NCI-H69 (cell line): ENCODE results near the gene CCNJL.
A peak's percentile ranks its signal among the peaks of the same experiment; 100 is the strongest.

Experiments
- DNase-seq: peaks from one replicate; lab custom pipeline; 2025; lab: John Stamatoyannopoulos, UW

The CCNJL gene

DNA sequence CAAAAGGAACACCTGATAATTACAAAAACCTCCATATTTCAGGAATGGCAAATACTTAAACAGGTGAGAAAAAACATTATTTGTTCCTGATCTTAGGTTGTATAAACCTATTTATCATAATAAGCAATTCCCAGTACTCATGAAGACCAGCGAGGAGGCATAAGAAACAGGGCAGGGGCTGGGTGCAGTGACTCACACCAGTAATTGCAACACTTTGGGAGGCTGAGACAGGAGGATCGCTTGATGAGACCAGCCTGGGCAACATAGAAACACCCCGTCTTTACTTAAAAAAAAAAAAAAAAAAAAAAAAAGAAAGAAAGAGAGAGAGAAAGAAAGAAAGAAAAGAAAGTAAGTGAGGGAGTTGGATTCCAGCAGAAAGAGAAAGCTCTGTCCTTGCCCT, 21.6 kb downstream of the CCNJL start:
- no peak for DNase-seq

DNA sequence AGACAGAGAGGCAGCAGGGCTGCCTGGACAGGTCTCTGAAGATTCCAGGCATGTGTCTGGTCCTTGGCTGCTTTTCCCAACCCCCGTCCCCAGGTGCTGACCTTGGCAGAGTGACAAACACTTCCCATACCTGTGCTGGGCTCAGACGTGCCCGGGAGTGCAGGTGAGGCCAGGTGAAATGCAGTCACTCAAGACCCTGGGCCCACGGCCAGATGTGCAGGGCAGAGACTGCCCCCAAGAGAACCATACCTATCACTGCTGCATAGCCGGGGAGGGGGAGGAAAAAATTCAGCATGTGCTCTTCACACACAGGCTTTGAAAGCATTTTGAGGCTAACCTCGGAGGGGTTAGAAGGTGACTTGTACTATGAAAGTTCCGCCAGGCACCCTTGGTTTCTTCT, 22.6 kb downstream of the CCNJL start:
- peak; percentile 60 for DNase-seq

DNA sequence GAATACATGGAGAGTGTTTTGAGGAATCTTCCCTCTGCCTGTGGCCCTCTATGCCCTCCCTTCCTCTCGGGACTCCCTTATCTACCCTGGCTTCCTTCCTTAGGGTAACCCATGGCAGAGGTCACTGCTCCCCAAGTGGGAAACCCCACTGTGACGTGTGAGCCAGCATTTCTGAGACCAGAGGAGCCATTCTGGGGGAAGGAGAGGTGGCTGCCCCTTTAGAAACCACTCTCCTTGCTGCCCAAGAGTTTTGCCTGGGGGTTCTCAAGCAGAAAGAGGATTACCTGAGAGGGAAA, 23.1 kb downstream of the CCNJL start:
- DNase-seq: no peak

DNA sequence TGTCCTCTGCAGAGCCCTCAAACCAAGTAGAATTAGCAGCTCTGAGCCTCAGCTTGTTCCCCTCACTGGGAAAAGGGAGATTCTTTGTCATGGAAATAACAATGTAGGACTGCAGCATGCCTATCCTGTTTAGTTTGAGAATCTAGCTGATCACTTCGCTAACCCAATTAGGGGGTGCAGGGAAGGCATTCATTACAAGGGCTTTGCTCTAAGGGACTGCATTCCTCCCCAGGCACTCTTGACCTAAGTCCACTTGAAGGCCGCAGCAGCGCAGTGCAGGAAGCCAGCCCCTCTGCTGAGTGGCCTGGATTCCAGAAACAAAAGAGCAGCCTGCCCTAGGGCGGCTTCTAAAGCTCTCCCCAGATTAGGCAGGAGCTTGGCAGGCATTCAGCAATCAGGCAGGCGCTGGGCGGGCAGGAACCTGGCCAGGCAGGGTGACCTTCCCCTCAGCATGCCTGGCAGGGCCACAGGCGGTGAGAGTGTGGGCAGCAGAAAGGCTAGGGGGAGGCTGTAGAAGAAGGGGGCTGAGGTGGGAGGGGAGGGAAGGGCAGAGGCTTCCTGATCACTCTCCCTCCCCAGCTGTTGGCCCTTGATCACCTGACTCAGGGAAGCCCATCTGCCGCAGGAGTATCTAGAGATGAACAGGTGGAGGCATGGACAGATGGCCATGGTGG, 24.8 kb downstream of the CCNJL start:
- peak; percentile 95 for DNase-seq

DNA sequence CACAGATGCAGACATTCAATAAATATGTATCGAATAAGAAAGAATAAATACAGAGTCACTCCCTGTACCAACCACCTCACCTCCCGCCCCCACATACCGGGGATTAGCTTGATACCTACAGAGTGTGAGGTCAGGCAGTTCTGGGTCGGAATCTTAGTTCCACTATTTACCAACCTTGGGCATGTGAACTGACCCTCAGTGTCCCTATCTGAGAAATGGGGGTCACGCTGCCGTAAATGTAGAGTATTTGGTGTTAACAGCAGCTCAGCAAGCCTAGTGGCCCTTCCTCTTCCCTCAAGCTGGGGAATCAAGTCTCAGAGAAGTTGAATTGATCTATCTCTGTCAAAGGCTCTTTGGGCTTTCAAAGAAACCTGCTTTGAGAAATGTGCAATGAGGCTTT, 25.4 kb downstream of the CCNJL start:
- DNase-seq: no peak

DNA sequence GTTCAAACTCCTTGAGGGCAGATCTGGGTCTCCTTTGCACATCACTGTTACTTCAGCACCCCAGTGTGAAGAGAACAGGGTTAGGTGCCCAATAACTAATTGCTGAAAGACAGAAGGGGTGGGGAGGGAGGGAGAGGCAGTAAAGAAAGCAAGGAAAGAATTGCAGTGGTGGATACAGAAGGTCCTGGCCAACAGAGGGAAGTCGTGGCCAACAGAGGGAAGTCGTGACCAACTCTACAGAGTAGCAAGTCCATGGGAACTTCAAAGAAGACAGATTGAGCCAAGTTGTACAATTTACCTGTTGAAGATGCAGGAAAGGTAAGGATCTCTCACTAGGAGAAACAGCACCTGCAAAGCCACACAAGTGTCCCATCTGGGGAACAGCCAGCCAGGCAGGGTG, 27.0 kb downstream of the CCNJL start:
- DNase-seq: no peak

DNA sequence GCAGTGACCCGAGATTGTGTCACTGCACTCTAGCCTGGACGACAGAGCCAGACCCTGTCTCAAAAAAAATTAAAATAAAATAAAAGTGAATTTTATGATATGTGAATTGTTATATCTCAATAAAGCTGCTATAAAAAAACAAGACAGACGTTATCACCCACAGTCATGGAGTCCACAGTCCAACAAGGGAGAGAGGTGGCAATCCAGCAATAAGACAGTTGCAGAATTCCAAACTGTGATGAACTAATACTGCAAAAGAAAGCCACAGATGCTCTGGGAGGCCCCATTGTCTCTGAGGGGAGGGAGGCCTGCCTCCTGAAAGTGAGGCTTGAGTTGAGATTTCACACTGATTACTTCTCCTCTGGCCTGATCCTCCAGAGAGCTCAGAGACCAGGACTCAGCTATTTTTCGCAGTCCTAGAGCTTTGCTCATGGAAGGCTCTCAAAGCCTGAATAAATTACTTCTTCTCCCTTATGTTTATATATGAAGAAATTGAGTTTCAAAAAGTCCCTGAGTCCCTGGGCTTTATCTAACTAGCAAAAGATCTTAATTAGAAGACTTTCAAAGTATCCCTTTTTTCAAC, 28.0 kb downstream of the CCNJL start:
- no peak for DNase-seq

DNA sequence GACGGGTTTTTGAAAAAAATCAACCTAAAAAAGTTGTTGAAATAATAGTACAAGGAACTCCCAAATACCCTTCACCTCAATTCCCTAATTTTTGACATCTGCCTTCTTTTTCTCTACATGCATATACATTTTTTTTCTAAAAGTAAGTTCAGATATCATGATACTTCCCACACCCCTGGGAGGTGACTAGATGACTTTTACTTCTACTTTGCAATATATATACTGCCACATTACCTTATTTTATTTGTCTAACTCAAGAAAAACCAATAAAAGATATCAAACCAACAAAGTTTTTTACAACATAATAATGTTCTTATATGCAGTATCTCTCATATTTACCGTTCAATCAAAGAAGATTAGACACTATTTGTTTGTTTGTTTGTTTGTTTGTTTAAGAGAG, 31.1 kb downstream of the CCNJL start:
- DNase-seq: no peak

DNA sequence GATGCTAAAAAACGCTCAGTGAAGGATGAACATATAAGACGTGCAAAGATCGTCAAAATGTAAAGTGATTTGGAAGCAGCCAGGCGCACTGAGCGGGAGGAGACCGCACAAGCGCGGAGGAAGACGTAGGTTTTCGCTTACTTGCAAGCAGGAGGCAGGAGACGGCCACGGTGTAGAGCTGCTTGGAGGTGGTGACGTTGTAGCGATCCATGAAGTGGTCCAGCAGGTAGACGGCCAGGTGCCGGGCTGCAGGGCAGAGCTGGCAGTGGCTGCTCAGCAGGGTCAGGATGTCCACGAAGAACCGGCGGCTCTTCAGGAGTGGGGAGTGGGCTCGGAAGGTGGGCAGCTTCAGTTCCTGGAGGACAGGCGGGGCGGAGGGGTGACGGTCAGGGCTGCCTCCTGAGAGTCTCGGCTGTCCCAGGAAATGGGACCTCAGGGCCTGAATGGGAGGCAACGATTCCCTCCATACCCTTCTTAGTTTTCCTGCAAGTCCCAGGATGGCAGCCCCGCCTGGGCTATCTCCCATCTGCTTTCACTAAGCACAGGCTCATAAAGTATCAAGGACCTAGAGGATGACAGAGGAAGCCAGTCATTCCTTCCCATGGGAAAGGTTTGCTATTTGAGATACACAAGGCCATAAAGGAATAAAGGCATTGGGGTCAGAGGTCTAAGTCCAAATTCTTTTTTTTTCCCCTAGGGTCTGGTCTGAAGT, 31.8 kb downstream of the CCNJL start:
- no peak for DNase-seq

DNA sequence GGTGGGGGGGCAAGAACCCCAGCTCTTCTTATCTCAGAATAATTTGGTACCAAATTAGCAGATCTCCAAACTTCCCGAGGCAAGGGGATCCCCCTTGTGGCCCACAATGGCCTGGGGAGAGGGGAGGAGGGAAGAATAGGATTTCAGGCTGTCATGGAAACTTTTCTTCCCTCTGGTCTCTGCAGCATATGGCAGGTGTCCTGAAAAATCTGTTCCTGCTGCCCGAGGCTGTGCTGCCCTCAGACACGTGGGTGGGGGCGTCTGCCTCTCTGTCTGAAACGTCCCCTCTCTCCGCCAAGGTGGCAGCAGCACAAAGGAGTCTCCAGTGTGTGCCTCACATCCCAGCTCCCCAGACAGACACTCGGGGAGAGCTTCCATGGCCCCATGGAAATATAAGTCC, 34.0 kb downstream of the CCNJL start:
- DNase-seq: peak; percentile 90

DNA sequence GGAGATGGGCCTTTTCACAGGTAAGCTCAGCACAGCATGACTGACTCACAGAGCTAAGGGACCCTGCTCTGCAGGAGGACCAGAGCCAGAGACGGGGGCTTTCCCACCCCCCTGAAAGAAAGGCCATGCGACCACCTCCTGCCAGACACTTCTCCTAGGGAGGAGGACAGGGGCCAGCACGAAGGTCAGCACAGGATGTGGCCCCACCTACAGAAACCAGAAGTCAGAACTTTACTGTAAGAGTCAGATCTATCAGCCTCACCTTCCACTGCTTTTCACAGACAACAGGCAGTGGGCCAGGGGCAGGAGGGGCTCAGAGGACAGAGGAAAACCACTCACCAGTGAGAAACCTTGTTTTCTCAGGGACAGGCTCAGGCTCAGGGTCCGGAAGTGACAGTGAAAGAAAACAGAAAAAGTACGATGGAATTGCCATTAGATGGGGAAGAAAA, 37.9 kb downstream of the CCNJL start:
- no peak for DNase-seq

DNA sequence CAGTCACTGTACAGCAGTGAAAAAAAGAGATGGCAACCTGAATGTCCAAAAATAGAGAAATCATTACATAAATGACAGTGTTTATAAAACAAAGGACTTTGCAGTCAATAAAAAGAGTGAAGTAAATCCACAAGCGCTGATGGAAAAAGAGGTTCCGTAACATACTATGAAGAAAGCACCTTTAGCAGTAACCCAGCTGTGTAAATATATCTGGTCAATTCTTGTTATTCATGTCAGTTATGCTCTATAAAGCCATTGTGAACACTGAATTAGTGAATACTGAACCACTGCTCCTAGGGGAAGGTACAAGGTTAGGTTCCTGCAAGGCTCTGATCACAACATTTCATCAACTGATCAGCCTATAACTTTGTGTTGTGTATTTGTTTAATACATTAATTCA, 39.5 kb downstream of the CCNJL start:
- DNase-seq: peak; percentile 47

DNA sequence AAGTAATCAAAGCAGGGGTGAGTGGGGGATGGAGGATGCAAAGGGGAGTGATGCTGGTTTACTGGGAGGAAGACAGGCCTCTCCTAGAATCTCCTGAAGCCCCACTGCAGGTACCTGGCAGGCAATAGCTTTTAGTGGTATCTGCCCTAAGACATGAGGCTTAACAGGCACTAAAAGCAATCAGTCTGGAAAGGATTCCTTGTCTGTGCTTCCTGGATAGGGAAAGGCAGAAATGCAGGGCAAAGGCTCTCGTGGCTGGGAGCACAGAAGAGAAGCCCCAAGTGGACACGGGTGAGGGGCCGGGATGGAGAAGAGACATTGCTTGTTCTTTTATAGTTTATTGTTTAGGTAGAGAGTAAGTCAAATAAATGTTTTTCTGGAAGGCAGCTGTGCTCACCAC, 40.1 kb downstream of the CCNJL start:
- DNase-seq: peak; percentile 15

DNA sequence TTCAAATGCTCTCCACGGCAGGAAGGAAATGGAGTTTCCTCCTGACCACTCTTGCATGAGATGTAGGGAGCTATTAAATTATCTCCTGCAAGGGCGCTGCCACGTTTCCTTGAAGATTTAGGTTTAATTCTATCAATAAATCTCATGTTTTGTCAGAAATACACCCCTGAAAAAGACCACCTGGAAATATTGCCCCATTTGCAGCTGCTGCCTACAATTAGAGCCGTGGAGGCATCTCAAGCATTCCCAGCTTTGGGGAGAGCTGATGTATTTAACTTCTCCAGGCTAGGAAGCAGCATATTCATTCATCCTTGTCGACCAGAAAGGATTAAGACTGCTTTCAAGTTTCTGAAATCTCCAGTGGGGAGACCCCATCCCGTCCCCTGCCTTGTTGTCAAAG, 40.5 kb downstream of the CCNJL start:
- no peak for DNase-seq

DNA sequence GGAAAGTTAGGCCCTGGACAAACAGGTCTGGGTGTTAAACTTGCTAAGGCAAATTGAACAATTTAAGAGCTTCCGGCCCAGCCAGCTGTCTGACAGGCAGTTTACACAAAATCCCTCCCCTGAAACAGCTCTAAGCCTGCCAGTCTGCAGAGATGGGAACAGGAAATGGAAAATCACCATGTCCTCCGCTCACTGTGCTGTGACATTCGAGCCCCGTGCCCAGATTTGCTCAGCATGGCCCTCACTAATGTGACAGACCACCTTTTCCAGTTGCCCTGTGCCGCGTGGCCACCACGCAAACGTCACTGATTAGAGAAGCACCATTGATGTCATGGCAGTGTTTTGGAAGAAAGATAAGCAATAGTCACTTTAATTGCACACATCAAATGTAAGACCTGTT, 41.0 kb downstream of the CCNJL start:
- DNase-seq: peak; percentile 74

DNA sequence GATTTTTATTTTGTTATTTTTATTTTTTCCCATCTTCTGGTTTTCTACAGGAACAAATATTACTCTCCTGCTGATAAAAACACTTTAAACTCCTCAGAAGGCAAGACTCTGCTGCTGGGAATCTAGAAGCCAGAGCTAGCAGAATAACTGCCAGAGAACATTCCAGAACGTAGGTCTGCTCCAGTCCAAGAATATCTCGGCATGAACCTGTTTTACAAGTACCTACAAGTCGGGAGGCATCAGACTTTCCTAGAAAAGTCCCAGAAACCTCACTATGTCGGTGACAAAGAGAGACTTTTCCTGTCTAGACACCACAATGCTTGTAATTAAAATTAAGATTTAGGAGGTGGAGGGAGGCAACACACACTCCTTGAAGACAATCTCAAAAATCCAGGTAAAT, 41.7 kb downstream of the CCNJL start:
- no peak for DNase-seq

DNA sequence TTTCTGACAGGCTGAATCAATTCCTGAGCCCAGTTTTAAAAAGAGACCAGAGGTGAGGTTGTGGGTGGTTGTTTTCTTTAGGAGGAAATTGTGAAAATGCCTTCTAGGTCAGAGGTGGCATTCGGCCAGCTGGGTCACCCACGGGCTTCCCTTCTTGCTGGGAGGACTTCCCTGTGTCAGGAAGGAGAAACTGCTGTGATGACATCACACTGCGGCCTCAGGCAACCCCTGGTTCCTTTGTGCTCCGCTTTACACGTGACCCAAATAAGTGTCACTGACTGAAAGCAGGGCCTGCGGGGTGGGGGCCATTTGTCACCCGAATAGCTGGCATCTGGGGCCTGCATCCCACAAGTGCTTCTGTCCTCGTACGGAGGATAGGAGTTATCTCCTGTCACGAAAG, 43.3 kb downstream of the CCNJL start:
- DNase-seq: no peak

DNA sequence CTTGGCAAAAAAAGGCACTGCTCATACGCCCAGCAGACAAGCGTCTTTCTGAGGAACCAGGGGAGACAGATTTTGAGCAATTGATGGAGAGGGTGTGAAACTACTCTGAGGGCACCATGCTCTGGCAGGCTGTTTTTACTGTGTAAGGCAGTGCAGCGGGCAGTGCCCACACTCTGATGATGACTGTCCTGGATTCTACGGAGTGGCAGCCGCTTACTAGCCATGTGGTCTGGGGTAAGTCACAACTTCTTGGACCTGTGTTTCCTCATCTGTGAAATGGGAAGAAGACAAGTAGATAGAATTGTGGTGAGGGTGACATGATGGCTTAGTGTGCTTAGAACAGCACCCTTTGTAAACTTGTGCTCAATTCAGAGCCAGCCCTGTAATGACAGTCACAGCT, 44.2 kb downstream of the CCNJL start:
- DNase-seq: no peak

DNA sequence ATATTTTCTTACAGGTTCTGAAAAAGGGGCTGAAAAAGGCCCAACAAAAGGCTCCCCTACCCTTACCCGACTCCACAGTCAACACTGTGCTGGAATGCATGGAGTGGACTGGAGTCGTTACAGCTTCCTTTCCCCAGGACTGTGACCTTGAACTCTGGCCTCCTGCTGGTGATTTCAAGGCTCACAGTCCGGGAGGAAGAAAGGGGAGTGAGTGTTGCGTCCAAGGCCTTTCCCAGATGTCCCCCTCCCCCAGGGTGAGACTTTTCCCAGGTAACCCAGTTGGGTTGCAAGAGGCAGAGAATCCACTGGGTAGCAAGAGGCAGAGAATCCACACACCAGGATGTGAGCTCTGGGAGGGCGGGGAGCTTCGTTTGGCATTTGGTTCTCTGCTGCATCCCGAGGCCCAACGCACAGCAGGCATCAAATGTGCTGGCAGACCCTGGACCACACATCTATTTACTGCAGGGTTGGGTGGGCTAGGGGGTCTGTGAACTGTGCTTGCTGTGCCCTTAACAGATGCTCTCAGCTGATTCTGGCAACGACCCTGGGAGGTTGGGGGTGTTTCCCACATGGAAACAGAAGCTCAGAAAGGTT, 45.5 kb downstream of the CCNJL start:
- no peak for DNase-seq

DNA sequence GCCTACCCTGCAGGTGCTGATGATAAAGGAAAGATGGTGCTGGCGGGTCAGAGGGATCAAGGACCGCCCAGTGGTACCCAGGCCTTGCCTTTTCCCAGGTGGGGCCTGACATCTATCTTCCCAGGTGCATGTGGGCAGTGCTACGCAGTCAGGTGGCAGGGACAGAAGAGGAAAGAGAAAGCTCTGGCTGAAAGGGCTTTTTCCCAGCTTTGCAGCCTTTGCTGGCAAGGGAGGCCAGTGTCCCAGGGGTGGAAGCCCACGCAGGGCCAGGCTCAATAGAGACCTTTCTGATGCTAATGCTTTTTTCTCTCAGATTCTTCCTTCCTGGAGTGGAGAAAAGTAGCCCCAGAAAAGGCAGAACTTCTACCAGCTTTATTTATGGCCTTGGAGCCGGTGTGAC, 46.3 kb downstream of the CCNJL start:
- DNase-seq: no peak

DNA sequence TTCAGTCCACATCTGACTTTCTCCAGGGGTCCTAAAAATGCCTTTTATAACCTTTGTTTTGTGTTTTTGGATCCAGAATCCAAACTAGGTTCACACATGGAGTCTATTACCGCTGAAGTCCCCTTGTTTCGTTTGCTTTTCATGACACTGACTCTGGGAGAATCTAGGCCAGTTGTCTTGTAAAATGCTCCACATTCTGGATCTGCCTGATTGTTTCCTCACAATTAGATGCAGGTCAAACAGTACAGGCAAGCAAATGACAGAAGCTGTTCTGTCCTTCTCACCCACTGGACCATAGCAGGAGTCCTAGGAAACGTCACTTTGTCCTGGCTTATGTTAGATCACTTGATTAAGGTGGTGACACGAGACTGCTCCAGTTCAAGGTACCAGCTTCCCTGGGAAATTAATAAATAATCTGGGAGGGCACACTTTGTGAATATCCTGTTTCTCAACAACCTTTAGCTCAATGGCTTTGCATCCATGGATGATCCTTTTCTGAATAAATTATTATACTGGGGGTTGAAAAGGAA, 49.0 kb downstream of the CCNJL start:
- no peak for DNase-seq

DNA sequence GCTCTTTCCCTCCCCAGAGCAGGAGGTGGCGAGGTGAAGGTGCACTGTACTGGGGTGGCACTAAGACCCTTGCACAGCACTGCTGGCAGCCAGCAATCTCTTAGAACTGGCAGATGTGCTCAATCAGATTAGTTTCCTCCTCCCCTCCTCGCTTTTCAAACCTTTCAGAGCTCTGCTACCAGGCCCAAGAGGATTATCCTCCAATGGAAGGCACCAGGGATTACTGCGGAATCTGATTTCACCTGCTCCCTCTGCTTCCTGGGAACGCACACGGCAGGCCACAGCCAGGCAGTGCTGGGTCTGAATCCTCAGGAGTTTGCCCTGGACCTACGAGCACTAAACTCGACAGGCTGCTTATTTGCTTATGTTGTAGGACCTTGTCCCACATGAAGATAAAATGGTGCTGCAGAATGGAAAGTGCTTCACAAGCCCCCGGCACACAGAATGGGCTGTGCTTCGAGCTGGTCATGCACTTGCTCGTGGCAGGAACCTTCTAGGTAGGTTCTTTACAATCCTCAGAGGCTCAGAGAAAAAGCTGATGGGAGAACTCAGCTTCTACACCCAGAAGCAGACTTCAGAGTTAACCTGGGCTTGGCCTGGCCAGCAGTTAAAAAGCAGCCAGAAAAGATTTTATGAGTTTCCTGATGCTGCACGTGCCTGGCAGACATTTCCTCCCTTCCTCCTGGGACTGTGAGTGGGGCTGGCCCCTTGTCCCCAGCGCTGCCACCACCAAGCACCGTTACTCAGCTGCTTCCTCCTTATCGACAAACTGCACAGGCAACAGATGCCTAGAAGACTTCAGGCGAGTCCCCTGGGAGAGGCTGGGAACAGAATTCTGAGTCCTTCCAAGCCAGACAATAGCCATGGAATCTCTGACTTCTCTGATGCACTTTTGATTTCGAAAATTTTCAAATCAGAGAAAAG, 50.0 kb downstream of the CCNJL start:
- peak; percentile 57 for DNase-seq
